COLO829 (cell line): ENCODE measurements around the gene TP63.

Source experiments
- DNase-seq: peaks from one replicate; pipeline ENCODE4 v3.0.0; 2012; ENCODE audit warnings: low spot score

Gene TP63

DNA sequence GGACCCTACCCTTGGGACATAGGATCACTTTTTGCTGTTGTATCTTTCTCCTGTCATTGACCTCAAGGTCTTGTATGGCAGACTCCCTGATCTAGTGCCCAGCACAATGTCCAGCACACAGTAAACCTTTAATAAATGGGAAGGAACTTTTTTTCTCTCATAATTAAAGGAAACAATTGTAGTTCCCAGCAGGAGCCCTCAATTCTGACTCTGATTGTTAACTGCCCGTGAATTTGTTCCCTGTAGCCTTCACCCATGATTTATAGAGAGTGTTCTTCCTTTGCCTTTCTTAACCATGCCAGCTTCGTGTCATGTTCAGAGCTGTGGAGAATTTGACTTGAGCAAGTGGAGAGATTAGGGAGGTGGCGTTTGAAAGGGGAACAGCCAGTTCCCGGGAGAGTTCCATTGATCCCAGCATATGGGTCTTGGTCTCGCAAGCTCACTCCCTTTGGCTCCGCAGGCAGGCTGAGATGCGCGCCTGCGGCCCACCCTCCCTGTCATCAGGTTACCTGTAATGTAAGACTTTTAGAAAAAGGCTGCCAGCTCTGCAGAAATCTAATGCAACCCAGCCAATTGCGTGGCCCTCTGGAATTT lies 182.6 kb downstream of the TP63 start:
- no peak for DNase-seq

- no peak for DNase-seq
These were observed 189.2 kb downstream of the TP63 start for GRCh38 chr3:189820365-189820720.

GRCh38 chr3:189821262-189821661 lies 190.1 kb downstream of the TP63 start:
- no peak for DNase-seq

DNA sequence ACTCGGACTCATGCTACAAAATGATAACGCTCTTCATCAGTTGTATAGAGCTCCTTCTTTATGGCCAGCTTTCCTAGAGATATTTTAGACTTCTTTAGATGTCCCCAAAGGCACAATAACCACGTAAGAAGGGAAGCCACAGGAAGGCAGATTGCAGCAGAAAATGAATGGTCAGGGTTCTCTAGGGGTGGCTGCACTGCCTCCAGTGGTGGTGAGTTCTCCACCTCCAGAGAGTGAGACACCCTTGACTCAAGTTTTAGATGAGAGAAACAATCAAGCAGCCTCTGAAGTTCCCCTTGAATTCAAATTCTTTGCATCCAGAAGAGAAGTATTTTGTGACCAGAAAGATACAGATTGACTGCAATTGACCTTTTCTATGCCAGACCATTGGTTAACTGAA lies 191.5 kb downstream of the TP63 start:
- DNase-seq = no peak

DNA sequence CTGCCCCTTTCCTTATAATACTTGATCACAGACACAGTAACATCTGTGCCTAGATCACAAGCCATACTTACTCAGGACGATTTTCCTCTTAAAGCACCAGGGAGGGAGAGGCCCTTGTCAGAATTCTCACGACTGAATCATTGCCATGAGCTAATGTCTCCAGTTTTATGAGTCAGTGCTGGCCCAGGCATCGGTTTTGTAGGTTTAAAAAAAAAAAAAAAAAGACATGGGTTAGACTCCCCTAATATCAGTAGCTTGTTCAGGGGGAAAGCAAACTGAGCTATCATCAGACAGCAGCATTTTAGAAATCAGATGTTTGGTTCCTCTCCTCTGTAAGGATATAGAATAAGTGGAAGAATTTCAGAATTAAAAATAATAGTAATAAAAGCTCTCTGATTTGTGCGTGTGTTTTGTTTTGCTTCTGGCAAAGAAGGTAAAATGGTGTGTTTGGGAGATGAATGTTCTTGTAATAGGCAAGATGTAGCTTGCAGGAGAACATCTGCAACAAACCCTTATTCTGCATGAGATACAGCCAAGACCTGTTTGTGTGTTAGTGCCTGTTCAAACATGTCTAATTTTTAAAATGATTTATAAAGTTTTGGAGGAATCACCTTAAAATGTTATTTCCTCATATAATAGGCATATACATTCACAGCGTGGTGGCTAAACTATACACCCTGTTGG lies 193.6 kb downstream of the TP63 start:
- no peak for DNase-seq

GRCh38 chr3:189826566-189826965 lies 195.4 kb downstream of the TP63 start:
- no peak for DNase-seq

- no peak for DNase-seq
These were observed 195.9 kb downstream of the TP63 start for GRCh38 chr3:189827108-189827507.

GRCh38 chr3:189830401-189830800 lies 199.2 kb downstream of the TP63 start:
- DNase-seq = no peak

DNA sequence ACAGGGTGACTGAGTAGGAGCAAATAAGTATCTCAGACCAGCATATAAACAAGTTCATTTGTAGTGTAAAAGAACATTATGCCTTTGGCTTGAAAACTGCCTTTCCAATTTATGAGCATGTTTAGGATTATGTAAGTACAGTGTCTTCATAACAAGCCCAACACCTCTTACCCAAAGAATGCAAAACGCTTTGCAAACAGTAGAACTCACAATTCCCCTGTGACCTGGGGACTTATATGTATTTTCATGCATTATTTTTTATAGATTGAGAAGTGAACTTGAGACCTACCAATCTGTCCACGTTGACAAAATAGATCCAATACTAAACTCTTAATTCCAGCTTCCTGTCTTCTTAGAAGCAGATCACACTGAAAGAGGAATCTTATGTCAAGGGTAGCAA lies 202.1 kb downstream of the TP63 start:
- no peak for DNase-seq

- no peak for DNase-seq
These were observed 202.8 kb downstream of the TP63 start for GRCh38 chr3:189833996-189834395.

- DNase-seq = no peak
These were observed 203.3 kb downstream of the TP63 start for GRCh38 chr3:189834462-189834861.

DNA sequence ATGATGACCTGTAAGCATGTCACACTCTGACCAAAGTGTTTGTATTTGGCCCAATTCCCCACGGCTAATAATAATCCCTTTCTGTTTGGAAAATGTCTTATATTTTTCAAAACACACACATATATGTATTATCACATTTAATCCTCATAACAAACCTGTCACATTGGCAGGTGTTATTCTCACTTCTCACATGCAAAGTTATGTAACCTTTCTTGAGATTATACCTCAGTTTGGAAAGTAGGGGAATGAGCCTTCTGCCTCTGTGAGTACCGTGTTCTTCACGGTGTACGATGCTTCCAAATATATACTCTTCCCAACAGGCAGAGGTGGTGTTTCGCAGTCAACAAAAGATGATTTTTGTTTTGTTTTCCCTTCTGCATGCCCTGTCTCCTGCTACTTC lies 205.6 kb downstream of the TP63 start:
- DNase-seq = no peak

DNA sequence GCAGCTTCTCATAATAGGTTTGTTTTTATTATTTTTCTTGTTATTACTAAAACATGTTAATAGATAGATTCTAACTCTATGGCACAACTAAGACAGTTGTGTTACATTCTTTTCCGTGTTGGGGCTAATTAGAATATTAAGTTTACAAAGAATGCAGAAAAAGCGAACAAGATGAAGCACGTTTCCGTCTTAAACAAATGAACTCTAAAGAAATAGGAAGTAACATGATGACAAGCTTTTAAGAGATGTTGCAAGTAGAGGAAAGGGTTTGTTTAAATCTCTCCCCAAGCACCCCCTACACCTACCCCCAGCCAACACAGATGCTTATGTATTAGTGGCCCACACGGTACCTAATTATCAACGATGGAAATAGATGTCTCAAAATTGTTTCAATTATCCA lies 207.1 kb downstream of the TP63 start:
- DNase-seq = no peak

GRCh38 chr3:189839576-189839975 lies 208.4 kb downstream of the TP63 start:
- no peak for DNase-seq

DNA sequence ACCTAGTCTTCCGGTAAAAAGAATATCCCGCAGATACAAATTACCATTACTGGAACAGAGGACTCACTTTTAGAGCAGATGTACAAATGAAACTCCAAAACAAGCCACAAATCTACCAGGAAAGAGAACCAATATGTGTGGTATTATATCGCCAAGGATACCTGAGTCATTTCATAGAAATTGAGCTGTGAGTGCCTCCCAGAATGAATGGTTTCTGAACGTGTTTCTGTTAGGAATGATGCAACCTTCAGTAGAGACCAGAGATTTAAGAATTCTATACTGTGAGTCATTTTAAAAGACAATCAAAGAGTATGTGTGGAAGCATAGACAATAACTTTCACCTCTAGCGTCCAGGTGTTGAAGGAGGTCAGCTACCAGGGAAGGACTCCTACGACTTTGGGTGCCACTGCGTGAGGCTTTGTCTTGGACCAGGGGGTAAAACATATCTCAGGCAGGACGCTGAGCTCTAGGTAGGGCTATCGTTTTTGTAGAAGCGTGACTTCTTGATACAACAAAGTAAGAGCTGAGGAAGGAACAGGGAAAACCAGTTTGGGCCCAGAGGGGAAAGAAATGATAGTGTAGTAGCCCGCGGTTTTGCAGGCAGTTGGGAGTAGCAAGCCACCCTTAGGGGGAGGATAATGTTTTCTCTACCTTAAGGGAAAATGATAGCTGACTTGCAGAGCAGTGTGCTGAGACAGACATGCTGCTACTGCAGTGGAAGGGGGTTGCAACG lies 210.4 kb downstream of the TP63 start:
- no peak for DNase-seq

DNA sequence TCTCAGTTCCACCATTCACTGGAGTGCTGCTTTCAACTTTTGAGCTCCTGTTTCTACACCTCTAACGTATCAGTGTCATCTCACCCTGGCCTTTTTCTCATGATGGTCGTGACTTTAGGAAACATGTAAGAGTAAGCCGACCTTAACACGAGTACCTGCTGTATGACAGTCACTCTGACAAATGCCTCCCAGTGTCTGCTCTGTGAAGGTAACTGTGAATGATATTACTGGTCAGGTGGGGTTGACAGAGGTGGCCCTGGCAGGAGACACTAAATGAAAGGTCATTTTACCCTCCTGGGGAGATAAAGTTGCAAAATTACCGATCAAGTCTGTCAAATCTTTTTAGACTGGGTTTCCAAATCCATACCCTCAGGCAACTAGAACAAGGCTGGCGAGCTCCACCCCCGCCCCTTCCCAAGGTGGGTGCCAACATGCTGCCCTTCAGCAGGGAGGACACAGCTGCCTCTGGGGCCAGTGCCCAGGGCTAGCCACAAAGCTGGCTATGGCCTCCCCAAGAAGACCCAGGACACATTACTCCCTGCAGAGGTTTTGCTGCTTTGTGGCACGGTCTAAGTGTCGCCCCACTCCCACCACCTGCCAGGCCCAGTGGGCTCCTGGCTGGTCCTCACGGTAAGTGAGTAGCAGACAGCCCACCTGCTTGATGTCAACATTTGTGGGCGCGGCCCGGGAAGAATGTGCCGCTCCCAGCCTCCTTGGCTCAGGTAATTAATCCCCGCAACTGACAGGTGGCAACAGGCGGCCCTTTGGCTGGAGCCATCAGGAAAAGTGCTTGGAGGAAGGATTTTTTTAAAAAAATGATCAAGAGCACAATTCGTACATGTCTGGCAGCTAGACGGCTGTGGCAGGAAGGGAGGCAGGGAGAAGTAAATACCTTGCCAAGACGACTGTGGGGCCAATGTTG lies 211.8 kb downstream of the TP63 start:
- no peak for DNase-seq

DNA sequence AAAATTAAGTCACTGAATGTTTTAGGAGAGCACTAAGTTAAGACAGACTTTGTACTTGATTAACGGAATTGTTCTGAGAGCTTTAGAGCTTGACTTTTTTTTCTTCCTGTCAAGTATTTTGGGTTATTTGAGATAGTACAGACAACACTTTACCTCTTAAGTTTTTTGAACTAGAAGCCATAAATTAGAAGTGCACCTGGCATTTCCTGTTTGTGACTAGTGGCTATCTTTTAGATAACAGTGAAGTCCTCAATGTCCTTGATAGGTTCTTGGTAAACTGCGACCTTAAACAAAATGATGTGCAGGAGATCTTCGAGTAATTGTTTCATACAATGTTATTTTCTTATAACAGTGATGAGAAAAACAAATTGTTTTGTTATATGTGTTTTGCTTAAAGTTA lies 213.9 kb downstream of the TP63 start:
- DNase-seq = no peak

GRCh38 chr3:189848395-189849040 lies 217.3 kb downstream of the TP63 start:
- no peak for DNase-seq

GRCh38 chr3:189849262-189849661 lies 218.1 kb downstream of the TP63 start:
- no peak for DNase-seq

DNA sequence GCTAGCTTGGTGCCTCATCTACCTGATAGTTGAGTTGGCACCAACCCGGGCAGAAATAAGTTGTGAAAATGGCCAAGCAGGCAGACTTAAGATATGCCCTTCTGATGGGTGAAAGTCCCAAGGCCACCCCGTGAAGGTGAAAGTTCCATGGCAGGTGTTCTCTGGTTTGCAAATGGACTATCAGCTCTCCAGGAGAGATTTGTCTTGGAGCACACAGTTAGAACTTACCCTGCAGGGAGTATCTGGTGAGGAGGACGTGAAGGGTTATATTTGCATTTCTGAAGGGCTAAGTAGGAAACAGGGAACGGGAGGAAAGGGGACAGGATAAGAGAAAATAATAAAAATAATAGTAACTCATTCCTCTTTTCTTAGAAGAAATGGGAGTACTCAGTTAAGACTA lies 220.5 kb downstream of the TP63 start:
- DNase-seq = no peak

- DNase-seq = no peak
These were observed 222.7 kb downstream of the TP63 start for GRCh38 chr3:189853906-189854305.

DNA sequence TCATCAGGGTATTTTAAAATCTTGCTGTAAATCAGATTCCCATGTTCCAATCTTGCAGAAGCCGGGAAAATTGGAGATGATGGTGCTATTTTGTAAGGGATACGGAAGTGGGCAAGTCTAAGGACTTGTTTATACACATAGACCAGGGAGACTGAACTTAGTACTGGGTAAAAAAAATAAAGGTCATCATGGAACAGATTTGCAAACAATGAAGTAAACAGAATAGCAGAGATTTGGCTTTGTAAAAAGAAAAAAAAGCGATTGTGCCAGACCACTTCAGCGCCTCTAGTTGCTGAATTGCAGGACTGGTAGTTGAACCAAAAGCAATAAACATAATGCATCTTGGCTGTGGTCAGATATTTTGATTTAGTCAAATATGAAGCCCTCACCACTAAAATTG lies 229.1 kb downstream of the TP63 start:
- DNase-seq = no peak
